MV-4-11 (cell line): ENCODE measurements around the gene SERINC1.
"Not testable (repeated sequence)": the region's sequence is repeated elsewhere in the genome, so short reads cannot be mapped to it uniquely, and the experiment has no call there.

Experiments used
- DNase-seq: peaks from one replicate; lab custom pipeline; 2025; lab: John Stamatoyannopoulos, UW

SERINC1 gene

DNA sequence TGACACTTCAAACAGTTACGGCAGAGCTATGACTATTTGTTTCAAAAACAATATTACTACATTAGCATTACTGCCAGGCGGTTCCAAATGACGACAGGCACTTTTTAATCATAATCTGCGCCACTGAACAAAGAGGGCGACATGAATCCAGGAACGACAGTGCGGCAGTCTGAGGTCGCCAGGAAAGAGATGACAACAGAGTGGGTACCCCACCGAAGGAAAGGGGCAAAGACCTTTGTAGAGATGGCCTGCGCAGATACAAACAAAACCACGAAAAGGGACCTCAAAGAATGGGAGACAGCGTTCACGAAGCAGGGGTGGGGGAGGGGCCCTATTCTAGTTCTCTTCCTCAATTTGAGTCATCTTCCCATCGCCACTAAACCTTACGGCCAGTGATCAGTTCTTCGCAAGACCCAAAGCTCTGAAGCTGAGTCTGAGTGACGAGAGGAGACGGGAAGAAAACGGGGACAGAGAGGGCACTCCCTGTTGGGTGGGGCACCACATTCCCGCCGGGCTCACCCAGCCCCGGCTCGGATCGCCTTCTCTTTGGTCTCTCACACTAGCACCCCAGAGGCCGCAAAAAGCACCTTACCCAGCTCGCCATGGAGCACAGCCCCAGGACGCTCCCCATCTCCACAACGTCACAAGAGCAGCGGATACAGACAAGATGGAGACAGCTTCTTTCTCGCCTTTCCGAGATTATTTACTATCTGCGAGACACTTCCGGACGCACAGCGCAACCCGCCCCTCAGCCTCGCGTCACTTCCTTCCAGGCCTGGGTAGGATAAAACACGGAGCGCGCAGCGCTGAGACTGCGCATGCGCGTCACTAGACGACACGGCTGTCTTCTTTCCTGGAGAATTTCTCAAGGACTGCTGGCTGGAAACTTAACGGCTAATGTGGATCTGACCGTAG, at the start of gene SERINC1:
SERINC1 (minus strand) TSS at position 701 of the 915 bp plus-strand sequence; CDS start at position 631, 70 bp downstream.
- peak; percentile 93 for DNase-seq

DNA sequence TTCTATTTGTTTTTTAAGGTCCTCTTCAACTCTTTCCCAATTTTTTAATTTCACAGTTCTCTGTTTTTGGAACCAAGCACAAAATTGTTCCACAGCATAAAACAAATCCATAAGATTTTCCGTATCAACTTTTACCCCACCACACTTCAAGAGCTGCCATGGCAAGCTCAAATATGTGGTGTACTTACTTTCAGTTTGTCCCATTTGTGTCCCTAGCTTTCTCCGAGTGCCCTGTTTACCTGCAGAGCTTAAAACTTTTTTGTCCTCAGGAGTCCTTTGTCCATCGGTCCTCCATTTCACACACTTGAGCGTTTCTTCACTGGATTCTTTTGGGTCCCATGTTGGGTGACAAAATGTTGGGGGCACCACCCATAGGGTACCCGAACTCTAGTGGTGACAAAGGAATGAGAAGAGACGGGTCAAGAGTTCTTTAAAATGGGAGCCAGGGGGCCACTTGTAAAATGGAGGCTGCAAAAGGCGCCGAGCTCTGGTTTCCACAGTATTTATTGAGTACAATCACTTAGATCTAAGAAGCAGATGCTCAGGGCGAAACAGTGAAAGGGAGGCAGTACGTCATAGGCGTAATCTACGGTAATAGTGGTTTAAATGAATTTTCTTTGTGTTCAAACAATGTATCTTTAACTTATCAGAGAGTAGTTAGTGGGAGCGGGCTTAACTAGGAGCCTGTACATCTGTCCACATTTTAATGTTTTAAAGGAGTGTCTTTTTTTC, 39.8 kb upstream of the SERINC1 start:
- no peak for DNase-seq

DNA sequence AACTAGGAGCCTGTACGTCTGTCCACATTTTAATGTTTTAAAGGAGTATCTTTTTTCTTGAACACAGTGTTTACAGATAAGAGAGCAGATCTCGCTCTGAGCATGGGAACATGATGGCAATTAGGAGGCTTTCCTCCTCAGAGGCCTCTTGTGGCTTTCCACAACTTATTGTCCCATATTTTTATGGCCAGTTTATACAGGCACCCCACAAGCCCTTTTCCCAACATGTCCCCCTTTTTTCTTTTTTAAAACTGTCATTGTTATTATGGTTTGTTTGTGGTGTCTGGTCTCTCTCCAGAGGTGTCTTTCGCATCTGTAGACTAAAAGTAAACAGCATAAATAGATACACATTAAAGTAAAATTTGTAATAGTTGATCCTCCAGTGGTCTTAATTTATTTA, 33.6 kb upstream of the SERINC1 start:
- DNase-seq = not testable (repeated sequence)

DNA sequence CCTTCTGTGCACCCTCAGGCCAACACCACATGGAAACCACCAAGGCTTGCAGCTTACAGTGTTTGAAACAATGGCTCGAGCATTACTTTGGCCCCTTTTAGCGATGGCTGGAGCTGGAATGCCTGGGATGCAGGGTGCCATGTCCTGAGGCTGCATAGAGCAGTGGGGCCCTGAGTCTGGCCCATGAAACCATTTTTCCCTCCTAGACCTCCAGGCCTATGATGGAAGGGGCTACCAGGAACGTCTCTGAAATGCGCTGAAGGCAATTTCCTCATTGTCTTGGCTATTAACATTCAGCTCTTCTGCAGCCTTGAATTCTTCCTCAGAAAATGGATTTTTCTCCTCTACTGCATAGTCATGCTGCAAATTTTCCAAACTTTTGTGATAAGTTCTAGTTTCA, 29.9 kb upstream of the SERINC1 start:
- no peak for DNase-seq

DNA sequence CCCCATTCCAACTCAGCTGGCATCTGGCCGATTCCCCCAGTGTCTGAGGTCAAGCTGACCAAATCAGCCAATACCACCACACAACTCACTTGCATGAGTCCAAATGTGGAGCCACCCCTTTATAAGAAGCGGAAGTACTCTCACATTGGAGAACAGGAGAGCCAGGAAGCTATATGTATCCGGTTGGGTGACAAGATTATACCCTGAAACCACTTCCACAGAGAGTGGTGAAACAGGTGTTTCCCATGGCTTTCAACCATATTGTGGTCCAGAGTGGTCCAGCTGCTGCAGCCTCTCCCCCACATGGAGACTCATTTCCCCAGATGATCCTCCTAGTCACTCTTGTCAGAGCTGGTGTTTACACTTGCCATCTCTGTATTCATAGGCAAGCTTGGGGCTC, 24.0 kb upstream of the SERINC1 start:
- DNase-seq = peak; percentile 70

DNA sequence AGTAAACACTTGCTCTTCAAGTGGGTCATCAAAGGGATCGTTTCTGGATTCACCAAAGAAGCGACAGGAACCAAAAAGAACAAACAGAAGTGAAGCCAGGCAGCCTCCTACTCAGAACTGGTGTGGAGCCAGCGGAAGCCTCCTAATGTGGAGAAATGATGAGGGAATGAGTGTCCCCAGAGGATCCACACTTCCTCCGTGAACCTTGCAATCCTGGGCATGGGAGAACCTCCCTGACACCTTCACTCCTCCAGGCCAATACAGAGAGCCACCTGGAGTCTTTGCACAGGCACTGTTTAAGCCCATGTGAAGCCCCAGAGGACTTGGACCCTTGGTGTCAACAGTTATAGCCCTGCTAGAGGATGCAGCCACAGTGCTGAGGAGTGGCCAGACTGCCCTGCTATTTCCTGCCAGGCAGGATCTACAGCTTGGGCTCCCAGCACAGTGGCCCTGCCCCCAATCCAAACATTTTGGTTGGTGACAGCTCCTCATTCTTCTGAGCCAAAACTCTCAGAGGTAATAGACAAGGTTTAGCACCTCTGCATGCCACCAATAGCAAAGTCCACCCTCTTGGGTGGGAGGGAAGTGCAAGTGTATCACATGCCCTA, 23.2 kb upstream of the SERINC1 start:
- no peak for DNase-seq

DNA sequence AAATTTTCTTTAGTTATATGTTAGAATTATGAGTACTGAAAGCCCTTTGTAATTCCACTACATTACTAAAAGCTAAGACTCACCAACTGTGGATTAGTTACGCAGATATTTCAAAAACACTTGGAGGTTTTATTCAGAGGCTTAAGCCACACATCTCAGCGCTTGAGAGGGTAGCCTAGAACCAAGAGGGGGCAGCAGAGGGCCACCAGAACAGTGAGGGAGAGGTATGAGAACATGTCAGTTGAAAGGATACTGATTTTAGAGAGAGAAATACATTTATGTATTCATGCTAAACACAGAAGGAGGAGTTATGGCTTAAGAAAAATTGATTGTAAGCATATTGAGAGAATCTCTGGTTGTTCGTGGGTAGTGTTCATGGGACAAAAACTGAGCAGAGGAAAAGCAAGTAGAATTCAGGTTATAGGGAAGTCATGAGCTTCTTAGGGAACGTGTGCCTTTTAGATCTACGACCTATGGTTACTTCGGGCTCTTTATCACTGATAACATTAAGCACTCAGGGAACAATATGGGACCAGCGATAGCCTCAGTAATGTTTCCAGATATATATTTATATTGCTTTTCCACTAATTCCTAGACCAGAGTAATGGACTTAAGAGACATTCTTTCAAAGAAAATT, 20.4 kb upstream of the SERINC1 start:
- DNase-seq = peak; percentile 64

DNA sequence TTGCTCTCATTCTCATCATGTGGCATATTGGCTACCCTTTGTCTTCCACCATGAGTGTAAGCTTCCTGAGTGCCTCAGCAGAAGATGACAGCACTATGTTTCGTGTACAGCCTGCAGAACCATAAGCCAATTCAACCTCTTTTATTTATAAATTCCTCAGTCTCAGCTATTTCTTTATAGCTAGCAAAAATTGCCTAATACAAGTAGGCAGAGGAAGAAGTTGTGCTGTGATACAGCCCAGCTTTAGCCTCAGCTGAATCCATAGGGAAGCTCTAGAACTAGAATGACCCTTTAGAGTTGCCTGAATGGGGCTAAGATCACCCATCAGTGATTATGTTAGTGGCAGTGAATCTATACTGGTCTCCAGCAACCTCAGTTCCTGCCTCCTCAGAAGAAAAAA, 19.0 kb upstream of the SERINC1 start:
- no peak for DNase-seq

DNA sequence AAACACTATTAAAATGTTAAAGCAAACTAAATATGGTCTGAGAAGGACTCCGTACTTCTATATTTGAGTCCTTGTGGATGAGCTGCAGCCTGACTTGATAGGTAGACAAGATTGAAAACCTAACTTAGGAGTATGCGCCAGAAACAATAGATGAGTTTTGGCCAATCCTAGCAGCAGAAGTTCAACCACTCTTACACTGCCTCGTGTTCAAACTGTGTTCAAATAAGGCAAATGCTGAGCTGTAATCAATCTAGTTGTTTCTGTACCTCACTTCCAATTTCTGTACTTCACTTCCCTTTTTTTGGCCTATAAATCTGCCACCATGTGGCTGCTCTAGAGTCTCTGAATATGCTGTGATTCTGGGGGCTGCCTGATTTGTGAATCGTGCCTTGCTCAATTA, 13.2 kb upstream of the SERINC1 start:
- DNase-seq = peak; percentile 83

DNA sequence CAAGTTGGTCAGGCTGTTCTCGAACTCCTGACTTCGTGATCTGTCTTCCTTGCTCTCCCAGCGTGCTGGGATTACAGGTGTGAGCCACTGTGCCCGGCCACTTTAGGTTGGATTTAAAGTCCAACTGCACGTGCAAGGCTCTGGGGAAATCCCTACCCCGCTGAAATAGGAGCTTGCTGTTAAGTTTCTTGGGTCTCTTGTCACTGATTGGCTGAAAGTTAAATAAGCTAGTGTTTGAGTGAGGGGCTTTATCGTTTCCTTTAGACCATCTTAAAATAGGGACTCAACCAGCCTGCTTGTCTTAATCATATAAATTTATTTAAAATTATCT, 11.1 kb upstream of the SERINC1 start:
- no peak for DNase-seq

DNA sequence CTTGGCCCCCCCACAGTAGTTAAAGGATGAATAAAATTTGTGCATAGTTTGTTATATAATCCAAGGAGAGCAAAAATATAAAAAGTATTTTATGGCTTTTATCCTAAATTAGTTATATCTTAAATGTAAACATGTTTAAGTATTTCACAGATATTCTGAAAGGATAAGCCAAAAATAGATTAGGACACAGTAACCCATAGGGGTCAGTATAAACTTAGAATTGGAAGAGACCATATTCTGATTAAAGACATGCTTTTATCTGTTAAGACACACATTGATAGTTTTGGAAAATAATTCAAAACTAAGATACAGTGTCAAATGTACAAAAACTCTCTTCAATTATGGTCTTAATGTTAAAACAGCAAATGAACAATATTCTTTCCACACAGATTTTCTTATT, 4.5 kb upstream of the SERINC1 start:
- peak; percentile 47 for DNase-seq

DNA sequence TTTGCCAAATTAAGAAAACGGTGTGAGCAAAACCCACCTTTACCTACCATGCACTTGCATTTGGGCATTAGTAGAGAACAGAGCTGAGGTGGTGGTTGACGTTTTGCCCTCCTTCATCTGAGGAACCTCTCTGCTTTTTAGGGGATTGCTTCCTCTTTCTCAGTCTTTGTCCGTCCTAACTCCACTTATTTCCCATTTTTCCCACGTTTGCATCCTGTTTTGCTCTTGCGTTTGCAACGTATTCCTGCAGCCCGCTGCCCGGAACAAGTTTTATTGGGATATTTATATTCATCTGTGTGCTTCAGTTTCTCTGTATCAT, 374 bp upstream of the SERINC1 start:
- no peak for DNase-seq

DNA sequence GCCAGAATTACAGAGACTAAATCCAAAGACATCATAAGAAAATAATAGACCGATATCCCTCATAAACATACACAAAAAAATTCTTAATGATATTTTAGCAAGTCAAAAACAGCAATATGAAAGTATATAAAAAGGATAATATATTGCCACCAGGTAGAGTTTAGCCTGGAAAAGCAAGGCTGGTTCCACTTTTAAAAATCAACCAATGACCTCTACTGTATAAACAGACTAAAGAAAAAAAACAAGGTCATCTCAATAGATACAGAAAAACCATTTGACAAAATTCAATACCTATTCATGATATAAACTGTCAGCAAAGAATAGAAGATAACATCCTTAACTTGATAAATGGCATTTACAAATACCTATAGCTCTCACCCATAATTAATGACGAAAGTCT, 9.7 kb downstream of the SERINC1 start:
- DNase-seq = no peak

DNA sequence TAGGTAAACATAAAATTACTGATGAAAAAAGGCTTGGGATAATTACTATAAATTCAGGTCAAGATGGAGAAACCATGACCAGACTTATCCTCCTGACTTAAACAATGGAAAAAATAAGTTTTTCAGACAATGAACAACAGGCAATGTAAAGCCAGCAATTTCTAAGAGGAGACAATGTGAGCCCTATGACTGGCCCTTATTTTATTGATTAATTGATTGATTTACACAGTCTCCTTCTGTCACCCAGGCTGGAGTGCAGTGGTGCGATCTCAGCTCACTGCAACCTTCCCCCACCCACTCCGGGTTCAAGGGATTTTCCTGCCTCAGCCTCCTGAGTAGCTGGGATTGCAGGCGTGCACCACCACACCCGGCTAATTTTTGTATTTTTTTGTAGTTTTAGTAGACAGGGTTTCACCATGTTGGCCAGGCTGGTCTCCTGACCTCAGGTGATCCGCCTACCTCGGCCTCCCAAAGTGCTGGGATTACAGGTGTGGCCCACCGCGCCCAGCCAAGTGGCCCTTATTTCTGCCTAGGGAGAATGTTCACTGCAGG, 11.7 kb downstream of the SERINC1 start:
- DNase-seq = not testable (repeated sequence)

DNA sequence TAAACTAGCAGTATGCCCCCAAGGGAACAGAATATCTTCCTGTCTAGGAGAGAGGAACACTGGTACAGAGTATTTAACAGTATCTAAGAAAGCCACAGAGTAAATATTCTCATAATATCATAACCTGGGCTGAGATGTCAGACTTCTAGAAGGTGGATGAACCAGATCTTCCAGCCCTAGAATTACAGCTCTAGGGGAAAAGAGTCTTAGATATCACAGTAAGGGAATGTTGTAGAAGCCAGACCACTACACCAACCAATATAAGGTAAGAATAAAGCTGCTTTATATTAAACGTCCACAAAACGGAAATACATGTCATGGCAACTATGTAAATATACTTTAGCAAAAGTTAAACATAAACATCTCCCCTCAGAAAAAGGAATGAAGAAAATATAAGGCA, 12.4 kb downstream of the SERINC1 start:
- DNase-seq = no peak

DNA sequence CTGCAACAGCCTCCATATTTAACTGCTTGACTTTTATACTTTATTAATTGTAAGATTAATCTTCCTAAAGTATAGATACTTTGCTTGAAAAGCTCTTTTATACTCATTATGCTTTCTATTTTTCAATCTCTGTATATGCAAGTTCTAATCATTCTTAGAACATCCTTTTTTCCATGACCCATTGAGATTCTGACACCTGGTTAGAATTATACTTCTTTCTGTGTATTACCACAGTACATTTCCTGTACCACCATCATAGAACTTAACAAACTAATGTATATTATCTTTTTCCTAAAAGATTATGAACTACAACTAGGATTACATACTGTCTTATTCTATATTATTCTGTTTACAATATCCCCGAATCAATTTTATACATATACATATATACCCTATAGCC, 13.5 kb downstream of the SERINC1 start:
- DNase-seq = no peak

DNA sequence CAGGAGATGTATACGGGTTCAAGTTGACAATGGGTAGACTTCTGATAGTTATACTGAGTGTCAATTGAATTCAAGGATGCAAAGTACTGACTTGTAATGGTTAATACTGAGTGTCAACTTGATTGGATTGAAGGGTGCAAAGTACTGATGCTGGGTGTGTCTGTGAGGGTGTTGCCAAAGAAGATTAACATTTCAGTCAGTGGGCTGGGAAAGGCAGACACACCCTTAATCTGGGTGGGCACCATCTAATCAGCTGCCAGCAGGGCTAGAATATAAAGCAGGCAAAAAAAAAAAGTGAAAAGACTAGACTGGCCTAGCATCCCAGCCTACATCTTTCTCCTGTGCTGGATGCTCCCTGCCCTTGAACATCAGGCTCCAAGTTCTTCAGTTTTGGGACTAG, 16.5 kb downstream of the SERINC1 start:
- not testable (repeated sequence) for DNase-seq

DNA sequence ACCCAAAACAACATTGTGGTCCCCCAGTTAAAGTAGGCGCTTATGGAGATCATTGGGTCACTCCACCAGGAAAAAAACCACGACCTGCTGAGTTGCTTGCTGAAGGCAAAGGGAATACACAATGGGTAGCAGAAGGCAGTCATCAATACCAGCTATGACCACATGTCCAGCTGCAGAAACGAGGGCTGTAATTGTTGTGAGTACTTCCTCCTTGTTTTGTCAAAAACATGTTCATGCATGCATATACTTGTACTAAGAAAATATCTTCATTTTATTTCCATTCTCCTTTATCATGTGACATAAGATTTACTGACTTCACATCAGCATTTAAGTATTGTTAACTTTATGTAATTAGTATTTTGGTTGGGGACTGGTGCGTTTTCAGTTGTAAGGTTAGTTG, 16.9 kb downstream of the SERINC1 start:
- no peak for DNase-seq

DNA sequence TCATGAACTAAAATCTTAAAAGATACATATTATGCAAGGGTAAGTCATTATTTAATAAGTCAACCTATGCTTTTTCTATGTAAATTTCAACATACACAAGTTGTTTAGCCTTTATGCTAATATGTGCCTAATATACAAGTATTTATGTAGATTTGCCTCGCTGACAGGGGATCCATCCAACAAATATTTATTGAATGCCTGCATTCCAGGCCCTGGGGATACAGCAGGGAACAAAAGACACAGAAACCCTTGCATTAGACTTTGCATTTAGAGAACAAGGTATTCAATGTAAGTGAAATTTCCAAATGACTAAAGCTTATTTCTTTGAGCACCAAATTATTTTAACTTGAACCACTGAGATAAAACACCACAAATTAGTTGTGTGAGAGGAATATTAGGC, 19.1 kb downstream of the SERINC1 start:
- no peak for DNase-seq

DNA sequence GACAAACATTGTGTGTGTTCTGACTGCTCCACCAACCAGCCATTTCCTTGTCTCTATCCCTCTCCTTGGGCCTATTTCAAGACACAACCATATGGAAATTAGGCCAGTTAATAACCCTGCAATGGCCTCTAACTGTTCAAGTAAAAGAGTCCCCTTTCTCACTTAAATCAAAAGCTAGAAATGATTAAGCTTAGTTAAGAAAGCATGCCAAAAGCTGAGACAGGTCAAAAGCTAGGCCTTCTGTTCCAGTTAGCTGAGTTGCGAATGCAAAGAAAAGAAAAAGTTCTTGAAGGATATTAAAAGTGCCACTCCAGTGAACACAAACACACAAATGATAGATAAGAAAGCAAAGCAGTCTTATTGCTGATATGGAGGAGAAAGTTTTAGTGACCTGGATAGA, 22.5 kb downstream of the SERINC1 start:
- no peak for DNase-seq

DNA sequence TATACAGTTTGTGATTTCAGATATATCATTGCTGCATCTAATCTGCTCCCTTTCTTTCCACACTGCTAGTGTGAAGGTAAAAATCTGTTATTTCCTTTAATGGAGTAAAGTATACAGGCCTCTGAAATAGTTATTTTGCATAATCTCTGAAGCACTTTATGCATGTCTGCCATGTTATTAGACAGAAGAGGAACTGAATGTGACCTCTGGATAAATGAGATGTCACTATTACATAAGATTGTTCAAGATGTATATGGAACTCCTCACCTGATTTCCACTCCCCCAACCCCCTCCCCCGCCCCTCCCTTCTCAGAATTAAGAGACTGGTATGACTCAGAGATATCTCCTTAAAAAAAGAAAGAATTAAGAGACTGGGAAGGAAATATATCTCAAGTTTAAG, 26.3 kb downstream of the SERINC1 start:
- no peak for DNase-seq

DNA sequence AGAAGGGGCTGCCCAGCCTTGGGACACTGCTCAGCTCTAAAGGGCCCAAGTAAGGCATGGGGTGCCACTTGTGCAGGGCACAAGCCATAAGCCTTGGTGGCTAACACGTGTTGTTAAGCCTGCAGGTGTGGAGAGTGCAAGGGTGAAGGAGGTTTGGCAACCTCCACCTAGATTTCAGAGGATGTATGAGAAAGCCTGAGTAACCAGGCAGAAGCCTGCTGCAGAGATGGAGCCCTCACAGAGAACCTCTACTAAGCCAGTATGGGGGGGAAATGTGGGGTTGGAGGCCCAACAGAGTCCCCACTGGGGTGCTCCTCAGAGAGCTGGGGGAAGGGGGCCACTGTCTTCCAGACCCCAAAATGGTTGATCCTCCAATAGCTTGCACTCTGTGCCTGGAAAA, 32.6 kb downstream of the SERINC1 start:
- DNase-seq = no peak
